HG03108 (cell line): ENCODE results near the gene ATRNL1.
"Not testable (repeated sequence)": the region's sequence is repeated elsewhere in the genome, so short reads cannot be mapped to it uniquely, and the experiment has no call there.

Experiments
- ATAC-seq: cut with Tn5 transposase; IDR thresholded peaks from one replicate; pipeline ENCODE4 v1.9.1; 2021; ENCODE audit warnings: moderate library complexity; ENCODE audit not compliant: unreplicated experiment

The ATRNL1 gene

GRCh38 chr10:115727129-115727528 is 634.0 kb downstream of the ATRNL1 start:
- ATAC-seq: no peak

GRCh38 chr10:115744089-115744488 is 650.9 kb downstream of the ATRNL1 start:
- no peak for ATAC-seq

- ATAC-seq: no peak
These were observed 652.8 kb downstream of the ATRNL1 start for GRCh38 chr10:115745943-115746342.

GRCh38 chr10:115747811-115748210 is 654.6 kb downstream of the ATRNL1 start:
- no peak for ATAC-seq

GRCh38 chr10:115758488-115758887 is 665.3 kb downstream of the ATRNL1 start:
- not testable (repeated sequence) for ATAC-seq

- no peak for ATAC-seq
These were observed 667.0 kb downstream of the ATRNL1 start for GRCh38 chr10:115760131-115760530.

GRCh38 chr10:115761166-115761565 is 668.0 kb downstream of the ATRNL1 start:
- no peak for ATAC-seq

- no peak for ATAC-seq
These were observed 668.9 kb downstream of the ATRNL1 start for GRCh38 chr10:115762029-115762428.

- ATAC-seq: no peak
These were observed 678.6 kb downstream of the ATRNL1 start for GRCh38 chr10:115771755-115772154.

- ATAC-seq: no peak
These were observed 679.4 kb downstream of the ATRNL1 start for GRCh38 chr10:115772606-115773005.

GRCh38 chr10:115773832-115774231 is 680.7 kb downstream of the ATRNL1 start:
- no peak for ATAC-seq

GRCh38 chr10:115774721-115775120 is 681.6 kb downstream of the ATRNL1 start:
- ATAC-seq: no peak

GRCh38 chr10:115777646-115778045 is 684.5 kb downstream of the ATRNL1 start:
- no peak for ATAC-seq

GRCh38 chr10:115790220-115790619 is 697.1 kb downstream of the ATRNL1 start:
- ATAC-seq: no peak

- no peak for ATAC-seq
These were observed 702.8 kb downstream of the ATRNL1 start for GRCh38 chr10:115795964-115796363.

- ATAC-seq: no peak
These were observed 708.3 kb downstream of the ATRNL1 start for GRCh38 chr10:115801457-115801856.

GRCh38 chr10:115801992-115802391 is 708.8 kb downstream of the ATRNL1 start:
- no peak for ATAC-seq

- no peak for ATAC-seq
These were observed 709.7 kb downstream of the ATRNL1 start for GRCh38 chr10:115802911-115803310.

- ATAC-seq: no peak
These were observed 721.4 kb downstream of the ATRNL1 start for GRCh38 chr10:115814542-115814941.

- no peak for ATAC-seq
These were observed 724.8 kb downstream of the ATRNL1 start for GRCh38 chr10:115818012-115818411.

- ATAC-seq: no peak
These were observed 733.2 kb downstream of the ATRNL1 start for GRCh38 chr10:115826396-115826795.

- no peak for ATAC-seq
These were observed 734.3 kb downstream of the ATRNL1 start for GRCh38 chr10:115827231-115828009.

- not testable (repeated sequence) for ATAC-seq
These were observed 735.0 kb downstream of the ATRNL1 start for GRCh38 chr10:115828182-115828581.
